OCI-LY7 (cell line): ENCODE data around the gene BMPR1B.

ENCODE experiments used
- EZH2phosphoT487 ChIP-seq: fragments of 200-600 bp; sonication (generic); IDR thresholded peaks from 2 replicates; pipeline ENCODE4 v1.6.1; 2018; ENCODE audit warnings: low read depth, borderline replicate concordance, mild to moderate bottlenecking, mixed run types, antibody characterized with exemption, low read length, moderate library complexity, mixed read lengths
- TF ChIP-seq, protein P1 (sequence below): fragments of 200-600 bp; sonication (generic); conservative IDR thresholded peaks from 2 replicates; pipeline ENCODE4 v1.5.1; 2014; ENCODE audit warnings: mild to moderate bottlenecking, antibody characterized with exemption, low read length, moderate library complexity, mixed read lengths

DNA sequence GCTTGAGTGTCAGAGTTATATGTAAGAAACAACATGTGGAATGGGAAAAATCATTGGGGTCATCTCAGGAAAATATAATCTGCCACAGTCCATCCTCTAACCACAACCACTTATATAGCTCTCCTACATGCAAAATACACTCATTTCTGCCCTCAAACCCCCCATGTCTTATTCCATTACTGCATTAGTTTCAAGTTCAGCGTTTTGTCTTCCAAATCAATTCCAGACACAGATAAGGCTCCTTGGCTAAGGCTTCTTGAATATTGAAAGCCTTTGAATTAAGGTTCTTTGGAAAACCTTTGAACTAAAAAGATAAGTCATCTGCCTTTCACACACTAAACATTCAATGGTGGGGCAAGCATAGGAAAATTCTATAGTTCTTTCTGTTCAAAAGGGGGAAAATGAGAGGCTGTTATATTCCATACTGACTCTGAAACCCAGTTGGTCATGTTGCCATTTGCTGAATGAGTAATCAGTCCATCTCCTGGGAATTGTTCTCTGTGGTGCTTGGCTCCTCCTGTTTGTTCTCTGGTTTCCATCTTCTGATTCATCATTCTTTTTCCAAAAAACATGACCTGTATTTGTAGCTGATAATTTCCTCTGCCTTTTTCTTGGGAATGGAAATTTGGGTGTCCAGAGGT, 218.7 kb downstream of the BMPR1B start:
- TF ChIP-seq, protein P1, sequence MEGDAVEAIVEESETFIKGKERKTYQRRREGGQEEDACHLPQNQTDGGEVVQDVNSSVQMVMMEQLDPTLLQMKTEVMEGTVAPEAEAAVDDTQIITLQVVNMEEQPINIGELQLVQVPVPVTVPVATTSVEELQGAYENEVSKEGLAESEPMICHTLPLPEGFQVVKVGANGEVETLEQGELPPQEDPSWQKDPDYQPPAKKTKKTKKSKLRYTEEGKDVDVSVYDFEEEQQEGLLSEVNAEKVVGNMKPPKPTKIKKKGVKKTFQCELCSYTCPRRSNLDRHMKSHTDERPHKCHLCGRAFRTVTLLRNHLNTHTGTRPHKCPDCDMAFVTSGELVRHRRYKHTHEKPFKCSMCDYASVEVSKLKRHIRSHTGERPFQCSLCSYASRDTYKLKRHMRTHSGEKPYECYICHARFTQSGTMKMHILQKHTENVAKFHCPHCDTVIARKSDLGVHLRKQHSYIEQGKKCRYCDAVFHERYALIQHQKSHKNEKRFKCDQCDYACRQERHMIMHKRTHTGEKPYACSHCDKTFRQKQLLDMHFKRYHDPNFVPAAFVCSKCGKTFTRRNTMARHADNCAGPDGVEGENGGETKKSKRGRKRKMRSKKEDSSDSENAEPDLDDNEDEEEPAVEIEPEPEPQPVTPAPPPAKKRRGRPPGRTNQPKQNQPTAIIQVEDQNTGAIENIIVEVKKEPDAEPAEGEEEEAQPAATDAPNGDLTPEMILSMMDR = no peak
- TF ChIP-seq EZH2phosphoT487 = no peak
